ENCODE results near the gene STOML1. TPM values are rescaled to one million over a fixed set of nuclear protein-coding genes. Genes with fewer than 3 reads are reported as not detected.

Gene STOML1
- total RNA-seq, 4 donors from 2014 or later: 16.6 to 29.1 (median 21.5) TPM

DNA sequence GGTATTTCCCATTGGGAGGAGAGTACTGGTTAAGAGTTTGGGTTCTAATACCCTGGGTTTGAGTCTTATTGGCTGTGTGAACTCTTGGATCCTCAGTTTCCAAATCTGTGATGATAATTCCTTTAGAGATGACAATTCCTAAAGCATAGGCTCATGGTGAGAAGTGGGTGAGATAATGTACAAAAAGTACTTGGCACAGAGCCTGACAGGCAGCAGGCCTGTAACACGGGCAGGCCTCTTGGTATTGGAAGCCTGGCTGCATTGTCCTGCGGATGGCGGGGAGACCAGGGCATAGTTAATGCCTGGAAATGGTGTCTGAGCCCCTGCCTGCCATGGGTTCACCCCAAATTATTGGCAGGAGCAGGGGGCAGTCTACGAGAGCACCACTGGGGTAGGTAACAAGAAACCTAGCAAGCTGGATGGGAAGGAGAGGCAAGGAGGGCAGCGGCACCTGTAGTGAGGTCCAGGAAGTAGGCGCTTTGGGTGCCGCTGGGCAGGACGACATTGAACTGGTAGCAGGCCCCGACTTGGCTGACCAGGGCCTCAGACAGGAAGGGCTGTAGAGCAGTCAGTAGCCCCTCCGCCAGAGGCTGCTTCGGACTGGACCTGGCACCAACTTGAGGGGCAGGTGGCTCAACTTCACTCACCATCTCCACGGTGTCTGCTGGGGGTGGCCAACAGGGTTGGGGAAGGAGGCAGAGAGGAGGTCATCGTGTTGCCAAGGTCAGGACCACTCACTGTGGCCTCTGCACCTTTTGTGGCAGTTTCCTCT, 7.7 kb downstream of the STOML1 start:
- H3K27me3 ChIP-seq: no peaks in the 10 kb centered on the region
- peaks cover 0 to 48% (median 0%) of the 10 kb centered on the region in 3 donors for H3K36me3 ChIP-seq
- H3K27ac ChIP-seq: peak overlapping the region; percentile 42 to 92 (median 86)
- DNase-seq (ENCODE audit: low spot score in 2 of 2): no peak
- TF ChIP-seq EP300 (IDR thresholded peaks at IDR 0.05) (no peak), POLR2A (IDR thresholded peaks at IDR 0.05) (no peak)
- TF ChIP-seq, protein P1, sequence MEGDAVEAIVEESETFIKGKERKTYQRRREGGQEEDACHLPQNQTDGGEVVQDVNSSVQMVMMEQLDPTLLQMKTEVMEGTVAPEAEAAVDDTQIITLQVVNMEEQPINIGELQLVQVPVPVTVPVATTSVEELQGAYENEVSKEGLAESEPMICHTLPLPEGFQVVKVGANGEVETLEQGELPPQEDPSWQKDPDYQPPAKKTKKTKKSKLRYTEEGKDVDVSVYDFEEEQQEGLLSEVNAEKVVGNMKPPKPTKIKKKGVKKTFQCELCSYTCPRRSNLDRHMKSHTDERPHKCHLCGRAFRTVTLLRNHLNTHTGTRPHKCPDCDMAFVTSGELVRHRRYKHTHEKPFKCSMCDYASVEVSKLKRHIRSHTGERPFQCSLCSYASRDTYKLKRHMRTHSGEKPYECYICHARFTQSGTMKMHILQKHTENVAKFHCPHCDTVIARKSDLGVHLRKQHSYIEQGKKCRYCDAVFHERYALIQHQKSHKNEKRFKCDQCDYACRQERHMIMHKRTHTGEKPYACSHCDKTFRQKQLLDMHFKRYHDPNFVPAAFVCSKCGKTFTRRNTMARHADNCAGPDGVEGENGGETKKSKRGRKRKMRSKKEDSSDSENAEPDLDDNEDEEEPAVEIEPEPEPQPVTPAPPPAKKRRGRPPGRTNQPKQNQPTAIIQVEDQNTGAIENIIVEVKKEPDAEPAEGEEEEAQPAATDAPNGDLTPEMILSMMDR (IDR thresholded peaks at IDR 0.05): no peak
- no peak overlapping the region for H3K4me3 ChIP-seq
- peaks cover 6 to 93% (median 56%) of the 10 kb centered on the region in 4 donors for H3K4me1 ChIP-seq
- no peaks in the 10 kb centered on the region for H3K9me3 ChIP-seq
- 75 to 77% methylated on average over 11 to 13 of the region's 13 CpGs for WGBS, 2 donors

DNA sequence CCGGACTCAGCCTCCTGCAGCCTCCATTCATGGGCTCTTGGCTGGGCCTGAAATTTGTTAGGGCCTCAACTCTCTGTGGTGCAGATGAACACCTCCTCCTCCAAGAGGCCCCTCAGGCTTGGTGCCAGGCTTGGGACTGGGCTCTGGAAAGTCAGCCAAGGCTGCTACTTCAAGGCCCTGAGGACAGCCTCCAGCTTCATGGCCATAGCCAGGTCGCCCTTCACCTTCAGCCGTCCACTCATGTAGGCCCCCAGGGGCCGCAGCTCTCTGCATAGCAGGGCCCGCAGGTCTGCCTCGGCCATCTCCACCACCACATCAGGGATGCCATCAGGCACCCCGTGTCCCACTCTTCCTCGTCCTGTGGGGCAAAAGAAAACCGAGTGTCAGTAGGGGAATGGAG, 8.3 kb downstream of the STOML1 start:
- 85 to 88% methylated on average over 9 of the region's 9 CpGs for WGBS, 2 donors
- DNase-seq (ENCODE audit: low spot score in 2 of 2): no peak
- peak overlapping the region; percentile 78 to 92 (median 86) for H3K27ac ChIP-seq
- peaks cover 6 to 93% (median 53%) of the 10 kb centered on the region in 4 donors for H3K4me1 ChIP-seq
- no peaks in the 10 kb centered on the region for H3K27me3 ChIP-seq
- no peak overlapping the region for H3K4me3 ChIP-seq
- TF ChIP-seq POLR2A (IDR thresholded peaks at IDR 0.05) (no peak), EP300 (IDR thresholded peaks at IDR 0.05) (no peak)
- TF ChIP-seq, protein P1 (IDR thresholded peaks at IDR 0.05): no peak
- no peaks in the 10 kb centered on the region for H3K9me3 ChIP-seq
- peaks cover 0 to 44% (median 0%) of the 10 kb centered on the region in 3 donors for H3K36me3 ChIP-seq

- H3K27ac ChIP-seq: peak overlapping the region; percentile 78 to 92 (median 86)
- H3K4me1 ChIP-seq: peaks cover 6 to 88% (median 50%) of the 10 kb centered on the region in 4 donors
- H3K27me3 ChIP-seq: no peaks in the 10 kb centered on the region
- WGBS, 2 donors: 29 to 45% methylated on average over 8 of the region's 10 CpGs
- H3K4me3 ChIP-seq: peak overlapping the region in 1 of 4 donors; percentile 6
- TF ChIP-seq, protein P1 (IDR thresholded peaks at IDR 0.05): no peak
- no peak for TF ChIP-seq EP300 (IDR thresholded peaks at IDR 0.05)
- DNase-seq (ENCODE audit: low spot score in 2 of 2): no peak
- no peaks in the 10 kb centered on the region for H3K9me3 ChIP-seq
- peaks cover 0 to 39% (median 0%) of the 10 kb centered on the region in 3 donors for H3K36me3 ChIP-seq
Measured at GRCh38 chr15:73983211-73983727, 8.8 kb downstream of the STOML1 start.

- DNase-seq (ENCODE audit: low spot score in 2 of 2): peak; percentile 61 to 72
- TF ChIP-seq POLR2A (IDR thresholded peaks at IDR 0.05): no peak
- TF ChIP-seq, protein P1 (IDR thresholded peaks at IDR 0.05): no peak
- TF ChIP-seq EP300 (IDR thresholded peaks at IDR 0.05): peak in 1 of 2 donors; percentile 77
- 2 to 3% methylated on average over 8 of the region's 8 CpGs for WGBS, 2 donors
- peaks cover 6 to 79% (median 49%) of the 10 kb centered on the region in 4 donors for H3K4me1 ChIP-seq
- H3K9me3 ChIP-seq: no peaks in the 10 kb centered on the region
- H3K36me3 ChIP-seq: peaks cover 0 to 30% (median 0%) of the 10 kb centered on the region in 3 donors
- no peaks in the 10 kb centered on the region for H3K27me3 ChIP-seq
- H3K27ac ChIP-seq: peak overlapping the region; percentile 78 to 92 (median 86)
- H3K4me3 ChIP-seq: peak overlapping the region in 1 of 4 donors; percentile 6
Measured at GRCh38 chr15:73982222-73982962, 9.7 kb downstream of the STOML1 start.
